ENCODE measurements around the gene C1R.

DNA sequence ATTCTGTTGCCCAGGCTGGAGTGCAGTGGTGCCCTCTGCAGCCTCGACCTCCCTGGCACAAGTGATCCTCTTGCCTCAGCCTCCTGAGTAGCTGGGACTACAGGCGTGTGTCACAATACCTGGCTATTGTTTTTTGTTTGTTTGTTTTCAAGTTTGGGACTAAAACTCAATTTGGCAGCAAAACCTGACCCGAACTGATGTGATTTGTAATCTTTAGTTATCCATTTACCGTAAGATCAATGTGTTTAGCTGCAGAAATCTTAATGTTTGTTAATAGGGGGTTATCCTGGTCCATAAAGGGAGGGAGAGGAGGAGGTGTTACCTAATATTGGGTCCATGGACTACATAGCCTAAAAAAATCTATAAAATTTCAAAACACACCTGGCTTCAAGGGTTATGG lies 32.5 kb downstream of the C1R start:
- TF ChIP-seq, protein P1, sequence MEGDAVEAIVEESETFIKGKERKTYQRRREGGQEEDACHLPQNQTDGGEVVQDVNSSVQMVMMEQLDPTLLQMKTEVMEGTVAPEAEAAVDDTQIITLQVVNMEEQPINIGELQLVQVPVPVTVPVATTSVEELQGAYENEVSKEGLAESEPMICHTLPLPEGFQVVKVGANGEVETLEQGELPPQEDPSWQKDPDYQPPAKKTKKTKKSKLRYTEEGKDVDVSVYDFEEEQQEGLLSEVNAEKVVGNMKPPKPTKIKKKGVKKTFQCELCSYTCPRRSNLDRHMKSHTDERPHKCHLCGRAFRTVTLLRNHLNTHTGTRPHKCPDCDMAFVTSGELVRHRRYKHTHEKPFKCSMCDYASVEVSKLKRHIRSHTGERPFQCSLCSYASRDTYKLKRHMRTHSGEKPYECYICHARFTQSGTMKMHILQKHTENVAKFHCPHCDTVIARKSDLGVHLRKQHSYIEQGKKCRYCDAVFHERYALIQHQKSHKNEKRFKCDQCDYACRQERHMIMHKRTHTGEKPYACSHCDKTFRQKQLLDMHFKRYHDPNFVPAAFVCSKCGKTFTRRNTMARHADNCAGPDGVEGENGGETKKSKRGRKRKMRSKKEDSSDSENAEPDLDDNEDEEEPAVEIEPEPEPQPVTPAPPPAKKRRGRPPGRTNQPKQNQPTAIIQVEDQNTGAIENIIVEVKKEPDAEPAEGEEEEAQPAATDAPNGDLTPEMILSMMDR (IDR thresholded peaks at IDR 0.05; ENCODE audit: low read length): no peak
- TF ChIP-seq EZH2 (IDR thresholded peaks at IDR 0.05; ENCODE audit: borderline replicate concordance, low read length): no peak
